Right forelimb (tissue), 1 donor: Measurements from ENCODE around the gene SLC6A6.
"Not testable (repeated sequence)": the region's sequence is repeated elsewhere in the genome, so short reads cannot be mapped to it uniquely, and the experiment has no call there.

ENCODE experiments used
- DNase-seq: peaks from one replicate; pipeline ENCODE4 v3.0.0-alpha.2; 2018

Gene SLC6A6

GRCh38 chr3:14401692-14402303 lies 608 bp upstream of the SLC6A6 start:
- no peak for DNase-seq

- DNase-seq = peak; percentile 72
Measured at GRCh38 chr3:14403619-14404155, 1.3 kb downstream of the SLC6A6 start.

GRCh38 chr3:14404186-14404585 lies 1.8 kb downstream of the SLC6A6 start:
- no peak for DNase-seq

- DNase-seq = no peak
Measured at GRCh38 chr3:14404631-14405359, 2.4 kb downstream of the SLC6A6 start.

- DNase-seq = no peak
Measured at GRCh38 chr3:14405360-14406238, 3.2 kb downstream of the SLC6A6 start.

- DNase-seq = no peak
Measured at GRCh38 chr3:14406336-14406735, 3.9 kb downstream of the SLC6A6 start.

- no peak for DNase-seq
Measured at GRCh38 chr3:14406766-14407165, 4.4 kb downstream of the SLC6A6 start.

GRCh38 chr3:14407203-14407602 lies 4.8 kb downstream of the SLC6A6 start:
- no peak for DNase-seq

GRCh38 chr3:14409779-14410063 lies 7.3 kb downstream of the SLC6A6 start:
- DNase-seq = not testable (repeated sequence)

- no peak for DNase-seq
Measured at GRCh38 chr3:14410106-14410502, 7.7 kb downstream of the SLC6A6 start.

- DNase-seq = no peak
Measured at GRCh38 chr3:14410503-14411165, 8.2 kb downstream of the SLC6A6 start.

- no peak for DNase-seq
Measured at GRCh38 chr3:14411166-14411526, 8.7 kb downstream of the SLC6A6 start.

- DNase-seq = no peak
Measured at GRCh38 chr3:14411988-14412387, 9.6 kb downstream of the SLC6A6 start.

GRCh38 chr3:14412831-14413380 lies 10.5 kb downstream of the SLC6A6 start:
- no peak for DNase-seq

GRCh38 chr3:14413381-14414071 lies 11.1 kb downstream of the SLC6A6 start:
- no peak for DNase-seq

- DNase-seq = no peak
Measured at GRCh38 chr3:14414846-14415464, 12.5 kb downstream of the SLC6A6 start.

- no peak for DNase-seq
Measured at GRCh38 chr3:14415501-14415900, 13.1 kb downstream of the SLC6A6 start.

GRCh38 chr3:14416453-14416852 lies 14.0 kb downstream of the SLC6A6 start:
- DNase-seq = no peak

- no peak for DNase-seq
Measured at GRCh38 chr3:14418296-14419250, 16.2 kb downstream of the SLC6A6 start.
